H1 (cell line): Measurements from ENCODE around the gene HNRNPAB. TPM values are rescaled to one million over a fixed set of nuclear protein-coding genes. Genes with fewer than 3 reads are reported as not detected.

Experiments used
- CTCF ChIA-PET: fragments of 300-600 bp; sonication (Branson Sonifier 250); formaldehyde crosslinking; loops from one replicate; lab custom pipeline; 2021; ENCODE audit not compliant: partially characterized antibody; lab: Charles Lee
- POLR2A ChIA-PET: fragments of 300-600 bp; sonication (Branson Sonifier 250); formaldehyde crosslinking; loops from one replicate; lab custom pipeline; 2021; ENCODE audit warnings: inconsistent platforms; ENCODE audit not compliant: partially characterized antibody; lab: Charles Lee
- DNase-seq, 2 experiments: peaks; one replicate each; pipeline versions ENCODE4 v3.0.0 to v3.0.0-alpha.2; 2010 to 2022; ENCODE audit warnings: low spot score in 2 of 2, low read depth in 1 of 2, mixed read lengths in 1 of 2
- FAIRE-seq: peaks from 2 replicates; lab custom pipeline; 2011; peaks lifted over from hg19 to GRCh38; lab: Jason Lieb, UNC
- H2AFZ ChIP-seq: 2 replicates; pipeline ENCODE4 v1.8.1; 2012; ENCODE audit warnings: low read length, inconsistent platforms
- H2AK5ac ChIP-seq: 2 replicates; pipeline ENCODE4 v1.6.1; 2013; ENCODE audit warnings: low read depth, low read length
- H2BK120ac ChIP-seq: replicated peaks from 2 replicates; pipeline ENCODE3; 2013; ENCODE audit warnings: low read depth, low read length, inconsistent platforms
- H2BK12ac ChIP-seq: 2 replicates; pipeline ENCODE4 v1.6.1; 2013; ENCODE audit warnings: low read depth, low read length
- H2BK15ac ChIP-seq: 2 replicates; pipeline ENCODE4 v1.6.1; 2013; ENCODE audit warnings: low read length
- H2BK20ac ChIP-seq: 2 replicates; pipeline ENCODE4 v1.6.1; 2013; ENCODE audit warnings: low read length
- H2BK5ac ChIP-seq: 2 replicates; pipeline ENCODE4 v1.6.1; 2013; ENCODE audit warnings: low read depth, low read length
- H3K14ac ChIP-seq: 2 replicates; pipeline ENCODE4 v1.6.1; 2013; ENCODE audit warnings: inconsistent platforms; ENCODE audit not compliant: insufficient read length
- H3K18ac ChIP-seq: 2 replicates; pipeline ENCODE4 v1.6.1; 2013; ENCODE audit warnings: low read length; ENCODE audit errors: extremely low read depth
- H3K23ac ChIP-seq: 2 replicates; pipeline ENCODE4 v1.6.1; 2013; ENCODE audit warnings: inconsistent platforms; ENCODE audit not compliant: insufficient read length
- H3K23me2 ChIP-seq: 2 replicates; pipeline ENCODE4 v1.6.1; 2013; ENCODE audit warnings: low read depth, low read length
- H3K27ac ChIP-seq: 2 replicates; pipeline ENCODE4 v1.6.1; 2011; ENCODE audit warnings: low read depth, low read length, inconsistent platforms
- H3K27me3 ChIP-seq, 4 experiments: replicated peaks in 1 of 4; 1 replicate in 1 of 4; 2 replicates in 3 of 4; pipeline versions ENCODE4 v1.6.1 to v1.8.1; 2011 to 2013; ENCODE audit warnings: low read length in 3 of 4, mild to moderate bottlenecking in 3 of 4, inconsistent platforms in 2 of 4, mixed read lengths in 2 of 4, moderate library complexity in 1 of 4; ENCODE audit not compliant: control insufficient read depth in 3 of 4, insufficient read depth in 3 of 4; ENCODE audit errors: extremely low read depth in 1 of 4
- H3K36me3 ChIP-seq, 4 experiments: 2 replicates each; pipeline versions ENCODE4 v1.6.1 to v1.8.1; 2011 to 2013; ENCODE audit warnings: mild to moderate bottlenecking in 4 of 4, low read length in 3 of 4, moderate library complexity in 2 of 4, control low read depth in 1 of 4, inconsistent platforms in 1 of 4; ENCODE audit not compliant: insufficient read depth in 4 of 4, control insufficient read depth in 2 of 4
- H3K4ac ChIP-seq: replicated peaks from 2 replicates; pipeline ENCODE3; 2013; ENCODE audit warnings: low read length, low read depth, mixed read lengths, inconsistent platforms; ENCODE audit not compliant: insufficient read length
- H3K4me1 ChIP-seq, 4 experiments: replicated peaks in 1 of 4; 1 replicate in 1 of 4; 2 replicates in 3 of 4; pipeline versions ENCODE4 v1.6.1 to v1.8.1; 2011 to 2013; ENCODE audit warnings: low read length in 3 of 4, inconsistent platforms in 2 of 4, mixed read lengths in 1 of 4; ENCODE audit not compliant: insufficient read depth in 4 of 4, control insufficient read depth in 3 of 4
- H3K4me2 ChIP-seq, 2 experiments: 2 replicates each; pipeline versions ENCODE4 v1.6.1 to v1.8.1; 2011 to 2013; ENCODE audit warnings: low read depth in 2 of 2, low read length in 2 of 2, control low read depth in 1 of 2, inconsistent platforms in 1 of 2, mild to moderate bottlenecking in 1 of 2; ENCODE audit not compliant: insufficient read depth in 1 of 2
- H3K4me3 ChIP-seq, 4 experiments: fragments of 200-600, 300-600 bp in 1 of 4; sonication (generic), shearing (Covaris generic), sonication (Bioruptor Twin) in 1 of 4; 2 replicates each; pipeline versions ENCODE4 v1.5.1 to v1.8.1; 2011 to 2016; ENCODE audit warnings: low read length in 4 of 4, low read depth in 3 of 4, control low read depth in 2 of 4, inconsistent platforms in 2 of 4, mild to moderate bottlenecking in 2 of 4, mixed read lengths in 1 of 4, moderate library complexity in 1 of 4; ENCODE audit not compliant: insufficient read depth in 2 of 4; ENCODE audit errors: extremely low read depth in 1 of 4
- H3K56ac ChIP-seq: replicated peaks from 2 replicates; pipeline ENCODE3; 2013; ENCODE audit warnings: low read depth, mild to moderate bottlenecking, mixed read lengths, low read length, inconsistent platforms; ENCODE audit not compliant: insufficient read length
- H3K79me1 ChIP-seq: 2 replicates; pipeline ENCODE4 v1.6.1; 2013; ENCODE audit warnings: low read depth, low read length, control low read depth
- H3K79me2 ChIP-seq, 2 experiments: 2 replicates each; pipeline versions ENCODE4 v1.6.1 to v1.8.1; 2012 to 2013; ENCODE audit warnings: low read length in 2 of 2, mild to moderate bottlenecking in 2 of 2, inconsistent platforms in 1 of 2; ENCODE audit not compliant: insufficient read depth in 2 of 2, control insufficient read depth in 1 of 2
- H3K9ac ChIP-seq, 4 experiments: replicated peaks in 1 of 4; 1 replicate in 1 of 4; 2 replicates in 3 of 4; pipeline versions ENCODE4 v1.6.1 to v1.8.1; 2011 to 2013; ENCODE audit warnings: low read depth in 3 of 4, low read length in 3 of 4, control low read depth in 2 of 4, mild to moderate bottlenecking in 2 of 4, moderate library complexity in 2 of 4, inconsistent platforms in 1 of 4; ENCODE audit errors: extremely low read depth in 1 of 4
- H3K9me3 ChIP-seq, 2 experiments: 2 replicates each; pipeline versions ENCODE4 v1.6.1 to v1.8.1; 2012 to 2013; ENCODE audit warnings: mild to moderate bottlenecking in 2 of 2, moderate library complexity in 2 of 2, control low read depth in 1 of 2, inconsistent platforms in 1 of 2, low read depth in 1 of 2, low read length in 1 of 2, mixed read lengths in 1 of 2; ENCODE audit not compliant: insufficient read depth in 2 of 2
- H4K20me1 ChIP-seq, 2 experiments: replicated peaks in 1 of 2; 2 replicates each; pipeline versions ENCODE3 to v1.8.1; 2011 to 2013; ENCODE audit warnings: inconsistent platforms in 2 of 2, low read length in 2 of 2, mild to moderate bottlenecking in 1 of 2; ENCODE audit not compliant: insufficient read depth in 2 of 2, control insufficient read depth in 1 of 2
- H4K5ac ChIP-seq: 2 replicates; pipeline ENCODE4 v1.6.1; 2013; ENCODE audit warnings: low read length, low read depth, mixed read lengths, inconsistent platforms; ENCODE audit not compliant: insufficient read length
- H4K8ac ChIP-seq: 2 replicates; pipeline ENCODE4 v1.8.0; 2013; ENCODE audit warnings: mild to moderate bottlenecking, moderate library complexity, low read length, inconsistent platforms; ENCODE audit not compliant: insufficient read depth; ENCODE audit errors: extremely low read depth
- H4K91ac ChIP-seq: replicated peaks from 2 replicates; pipeline ENCODE3; 2013; ENCODE audit warnings: low read length, mixed read lengths, inconsistent platforms; ENCODE audit not compliant: insufficient read length
- POLR2A ChIP-seq, 2 experiments: IDR thresholded peaks; 1 replicate in 1 of 2; 2 replicates in 1 of 2; pipeline ENCODE4 v1.6.1; 2011; ENCODE audit warnings: low read depth in 2 of 2, low read length in 2 of 2, mild to moderate bottlenecking in 2 of 2; ENCODE audit errors: control extremely low read depth in 1 of 2
- POLR2AphosphoS5 ChIP-seq: IDR thresholded peaks from 2 replicates; pipeline ENCODE4 v1.6.1; 2011; ENCODE audit warnings: low read depth, low read length
- SP4 ChIP-seq: IDR thresholded peaks from 2 replicates; pipeline ENCODE4 v1.6.1; 2012; ENCODE audit warnings: low read length, inconsistent platforms
- WGBS, 2 experiments: shearing (Covaris generic) in 1 of 2; methylation state at CpG; one replicate each; pipeline versions ENCODE4 v1.1.6 to v1.1.7; 2013 to 2015; ENCODE audit warnings: low lambda C conversion rate in 2 of 2, mixed read lengths in 2 of 2, inconsistent platforms in 1 of 2, low coverage in 1 of 2, missing lambda C conversion rate in 1 of 2; ENCODE audit not compliant: insufficient replicate concordance in 2 of 2, insufficient coverage in 1 of 2, insufficient read length in 1 of 2; ENCODE audit errors: extremely low coverage in 1 of 2, missing lambda C conversion rate in 1 of 2; 5-methylcytosine and 5-hydroxymethylcytosine counted together
- polyA plus RNA-seq, 7 experiments: library from polyadenylated mRNA; depleted of rRNA in 3 of 7; stranded (reverse) in 5 of 7; unstranded in 2 of 7; fragments of >200 nt in 5 of 7; fragments of 200-250 nt in 2 of 7; gene quantifications; 1 replicate in 5 of 7; 2 replicates in 1 of 7; 4 replicates in 1 of 7; pipeline versions ENCODE4 v1.2.1 to v1.2.3, GENCODE V29; 2011 to 2013; ENCODE audit warnings: missing spikeins in 2 of 7, mixed read lengths in 2 of 7
- total RNA-seq: library from RNA; stranded (reverse); fragmentation: NEBNext Ultra II Directional; extraction: Animal tissue kit (Norgen Biotek cat#: 25700); gene quantifications from 2 replicates; pipeline ENCODE4 v1.2.1, GENCODE V29; 2021

The HNRNPAB gene
- total and polyA plus RNA-seq, 2 of the 8 experiments (the other 6 are each of a cell fraction or from before 2014, with no cell fraction given) = 373 to 563 TPM

DNA sequence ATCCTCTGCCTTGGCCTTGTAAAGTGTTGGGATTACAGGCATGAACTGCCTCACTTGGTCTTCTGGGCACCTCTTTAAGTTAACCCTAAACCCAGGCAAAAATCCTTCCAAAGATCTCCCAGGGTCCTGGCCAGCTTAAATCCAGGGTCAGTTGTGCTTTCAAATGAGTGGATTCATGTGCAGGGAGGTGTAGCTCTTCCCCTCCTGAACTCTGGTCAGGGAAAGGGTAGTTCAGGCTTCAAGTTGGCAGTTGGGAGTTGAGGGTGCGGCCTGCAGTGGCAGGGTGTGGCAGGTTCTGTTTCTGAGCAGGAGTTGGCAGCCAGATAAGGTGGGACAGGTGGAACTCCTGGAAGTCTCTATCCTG is 3.6 kb downstream of the HNRNPAB start:
- POLR2A ChIA-PET = interaction anchor here (0.6 to 31.3 kb wide), 8 partner anchors 8 to 1570 kb away, joined by 3 to 985 read pairs (median 4); partner anchors contain the start of genes GMCL2 and PHYKPL

More for the DNA sequence above, 3.6 kb downstream of the HNRNPAB start:
- Histone ChIP-seq H4K8ac (no peak overlapping the region; the same call in 1 of the 2 replicates), H3K23ac (no peak overlapping the region), H3K4me2 (no peak overlapping the region; a peak in 1 of 4 replicates), H2AFZ (no peak overlapping the region), H3K4me3 (no peak overlapping the region; a peak in 2 of 8 replicates), H2BK120ac (no peak overlapping the region), H3K9me3 (no peaks in the 10 kb centered on the region), H3K36me3 (peaks cover 57 to 75% (median 72%) of the 10 kb centered on the region in 4 experiments), H3K4me1 (peaks cover 0 to 10% (median 4%) of the 10 kb centered on the region in 4 experiments; a peak in 6 of 7 replicates), H2AK5ac (no peak overlapping the region), H3K14ac (no peak overlapping the region), H3K27ac (no peak overlapping the region), H3K79me1 (peaks cover 20% of the 10 kb centered on the region), H2BK15ac (no peak overlapping the region), H3K56ac (no peak overlapping the region), H2BK5ac (no peak overlapping the region), H4K5ac (no peak overlapping the region), H2BK12ac (no peak overlapping the region), H2BK20ac (no peak overlapping the region), H4K20me1 (peaks cover 55 to 57% of the 10 kb centered on the region in 2 experiments), H3K79me2 (peaks cover 27 to 49% of the 10 kb centered on the region in 2 experiments), H3K9ac (no peak overlapping the region; a peak in 2 of 7 replicates), H3K27me3 (no peaks in the 10 kb centered on the region), H3K23me2 (peaks cover 4% of the 10 kb centered on the region), H4K91ac (no peak overlapping the region), H3K18ac (no peak overlapping the region), H3K4ac (no peak overlapping the region)
- DNase-seq (no peak), FAIRE-seq (no peak)
- CTCF ChIA-PET = interaction anchor here (1.5 to 3.3 kb wide), 3 partner anchors 11 to 131 kb away, joined by 3 to 20 read pairs (median 6); no protein-coding TSS in a partner anchor
- 89% methylated on average over 1 of the region's 1 CpG; no CpG with 5 or more reads in 1 of the 2 experiments for WGBS, 2 experiments
- peak; percentile 86; the same call in 1 of the 2 replicates for TF ChIP-seq POLR2AphosphoS5
- no peak for TF ChIP-seq SP4
- peak in 1 of 2 experiments; percentile 2; a peak in 1 of 3 replicates for TF ChIP-seq POLR2A (IDR thresholded peaks at IDR 0.05; ENCODE audit: control extremely low read depth in 1 of 2, low read depth in 2 of 2, low read length in 2 of 2)
